Activated naive CD4-positive, alpha-beta T cell (primary cell): ENCODE results near the gene CIRBP.
A peak's percentile ranks its signal among the peaks of the same experiment; 100 is the strongest.
"Not testable (repeated sequence)": the region's sequence is repeated elsewhere in the genome, so short reads cannot be mapped to it uniquely, and the experiment has no call there.

Experiments used
- DNase-seq, 4 experiments: peaks; one replicate each; lab custom pipeline; 2025; lab: John Stamatoyannopoulos, UW

The CIRBP gene

GRCh38 chr19:1311543-1312091 is 42.5 kb downstream of the CIRBP start:
- no peak for DNase-seq

- DNase-seq: no peak
Observed at GRCh38 chr19:1312767-1313694, 43.9 kb downstream of the CIRBP start.

GRCh38 chr19:1313695-1314613 is 44.8 kb downstream of the CIRBP start:
- no peak for DNase-seq

- DNase-seq: peak in 1 of 4 experiments; percentile 20
Observed at GRCh38 chr19:1315470-1316166, 46.5 kb downstream of the CIRBP start.

GRCh38 chr19:1316466-1316865 is 47.3 kb downstream of the CIRBP start:
- DNase-seq: no peak

- no peak for DNase-seq
Observed at GRCh38 chr19:1317274-1318003, 48.3 kb downstream of the CIRBP start.

GRCh38 chr19:1318678-1319471 is 49.7 kb downstream of the CIRBP start:
- no peak for DNase-seq

GRCh38 chr19:1320282-1320650 is 51.1 kb downstream of the CIRBP start:
- DNase-seq: not testable (repeated sequence)

- no peak for DNase-seq
Observed at GRCh38 chr19:1321539-1321938, 52.4 kb downstream of the CIRBP start.

- DNase-seq: no peak
Observed at GRCh38 chr19:1322198-1322981, 53.3 kb downstream of the CIRBP start.

GRCh38 chr19:1324249-1324805 is 55.2 kb downstream of the CIRBP start:
- no peak for DNase-seq
